HepG2 (cell line): ENCODE measurements around the gene RTP3. TPM values are rescaled to one million over a fixed set of nuclear protein-coding genes. Genes with fewer than 3 reads are reported as not detected.

ENCODE experiments used
- ATAC-seq: fragments of 200-7000 bp; cut with Tn5 transposase; 3 replicates; pipeline ENCODE4 v1.9.1; 2020; ENCODE audit warnings: mild to moderate bottlenecking, moderate library complexity
- BruUV-seq: library from RNA; stranded (reverse); fragments of 400-500 nt; replicated peaks from 2 replicates; lab custom pipeline; 2021; lab: Mats Ljungman, UMichigan
- CTCF ChIA-PET: fragments of 300-600 bp; formaldehyde crosslinking; extraction: SDS; loops from one replicate; lab custom pipeline; 2021; ENCODE audit warnings: low total read pairs, inconsistent platforms, low intra/inter-chr PET ratio; lab: Yijun Ruan, JAX
- POLR2A ChIA-PET: fragments of 350-600 bp; sonication (Branson Sonifier 250); formaldehyde crosslinking; loops from one replicate; lab custom pipeline; 2020; ENCODE audit warnings: antibody characterized with exemption, inconsistent platforms; lab: Yijun Ruan, JAX
- DNase-seq: peaks from one replicate; pipeline ENCODE4 v3.0.0-alpha.2; 2015; ENCODE audit warnings: low spot score
- FAIRE-seq: peaks from 3 replicates; lab custom pipeline; 2011; peaks lifted over from hg19 to GRCh38; lab: Jason Lieb, UNC
- H2AFZ ChIP-seq: one replicate; pipeline ENCODE4 v1.6.1; 2011; ENCODE audit warnings: low read length, inconsistent platforms
- H3K27ac ChIP-seq: fragments of 300-600 bp; 3 replicates; pipeline ENCODE4 v1.8.0; 2011; ENCODE audit warnings: mixed run types, mild to moderate bottlenecking, mixed read lengths, low read length, inconsistent platforms; ENCODE audit not compliant: insufficient read depth; ENCODE audit errors: extremely low read length
- H3K27me3 ChIP-seq, 2 experiments: fragments of 200-600 bp in 1 of 2; 2 replicates in 1 of 2; 3 replicates in 1 of 2; pipeline versions ENCODE4 v1.6.0 to v1.8.0; 2011; ENCODE audit warnings: low read length in 2 of 2, mild to moderate bottlenecking in 2 of 2, moderate library complexity in 2 of 2, inconsistent platforms in 1 of 2; ENCODE audit not compliant: insufficient read depth in 2 of 2, control insufficient read depth in 1 of 2
- H3K36me3 ChIP-seq, 2 experiments: fragments of 200-600 bp in 1 of 2; replicated peaks in 1 of 2; 2 replicates in 1 of 2; 3 replicates in 1 of 2; pipeline versions ENCODE4 v1.5.1 to v1.8.0; 2011; ENCODE audit warnings: low read length in 2 of 2, inconsistent platforms in 1 of 2; ENCODE audit not compliant: insufficient read depth in 2 of 2, control insufficient read depth in 1 of 2
- H3K4me1 ChIP-seq: 2 replicates; pipeline ENCODE4 v1.5.1; 2012; ENCODE audit warnings: low read length, inconsistent platforms; ENCODE audit not compliant: insufficient read depth
- H3K4me2 ChIP-seq: 2 replicates; pipeline ENCODE4 v1.6.0; 2011; ENCODE audit warnings: low read depth, low read length, inconsistent platforms
- H3K4me3 ChIP-seq, 3 experiments: fragments of 200-600 bp in 1 of 3; sonication (generic), shearing (Covaris generic) in 1 of 3; replicated peaks in 1 of 3; 2 replicates each; pipeline ENCODE4 v1.5.1; 2011 to 2016; ENCODE audit warnings: low read length in 3 of 3, inconsistent platforms in 2 of 3, low read depth in 2 of 3, mild to moderate bottlenecking in 2 of 3, control low read depth in 1 of 3, mixed read lengths in 1 of 3; ENCODE audit not compliant: insufficient read depth in 1 of 3
- H3K79me2 ChIP-seq: one replicate; pipeline ENCODE4 v1.6.1; 2011; ENCODE audit warnings: low read length, inconsistent platforms; ENCODE audit not compliant: insufficient read depth
- H3K9ac ChIP-seq: 2 replicates; pipeline ENCODE4 v1.6.0; 2011; ENCODE audit warnings: mild to moderate bottlenecking, low read depth, low read length, inconsistent platforms; ENCODE audit not compliant: insufficient read depth
- H3K9me3 ChIP-seq: 2 replicates; pipeline ENCODE4 v1.5.1; 2012; ENCODE audit warnings: mild to moderate bottlenecking, low read length
- H4K20me1 ChIP-seq: 2 replicates; pipeline ENCODE4 v1.6.0; 2011; ENCODE audit warnings: inconsistent platforms, mild to moderate bottlenecking, low read length, moderate library complexity; ENCODE audit not compliant: insufficient read depth
- EEA1 ChIP-seq: sonication (generic); formaldehyde crosslinking; IDR thresholded peaks from 2 replicates; pipeline ENCODE4 v1.5.1; 2020; ENCODE audit warnings: mild to moderate bottlenecking, missing genetic modification reagents, borderline replicate concordance
- HMGA1 ChIP-seq: sonication (generic); formaldehyde crosslinking; conservative IDR thresholded peaks from 2 replicates; pipeline ENCODE4 v1.4.0; 2020; ENCODE audit warnings: missing genetic modification reagents
- KLF9 ChIP-seq: IDR thresholded peaks from 2 replicates; pipeline ENCODE4 v1.6.1; 2016; ENCODE audit warnings: low read depth
- MEF2D ChIP-seq: sonication (generic); formaldehyde crosslinking; IDR thresholded peaks from 2 replicates; pipeline ENCODE4 v1.5.1; 2020; ENCODE audit warnings: mild to moderate bottlenecking, missing genetic modification reagents
- MLX ChIP-seq: IDR thresholded peaks from 2 replicates; pipeline ENCODE4 v1.6.1; 2016
- MTA3 ChIP-seq: sonication (generic); formaldehyde crosslinking; IDR thresholded peaks from 2 replicates; pipeline ENCODE4 v1.4.0; 2020; ENCODE audit warnings: missing genetic modification reagents
- ZKSCAN1 ChIP-seq: fragments of 150-350 bp; IDR thresholded peaks from 2 replicates; pipeline ENCODE4 v1.6.1; 2014; ENCODE audit warnings: low read length
- ZNF280B ChIP-seq: sonication (generic); formaldehyde crosslinking; IDR thresholded peaks from 2 replicates; pipeline ENCODE4 v1.5.0; 2020; ENCODE audit warnings: missing genetic modification reagents, mild to moderate bottlenecking, borderline replicate concordance
- ZSCAN12 ChIP-seq: sonication (generic); formaldehyde crosslinking; IDR thresholded peaks from 2 replicates; pipeline ENCODE4 v1.9.0; 2021; ENCODE audit warnings: mild to moderate bottlenecking, missing genetic modification reagents
- ZSCAN22 ChIP-seq: sonication (generic); formaldehyde crosslinking; IDR thresholded peaks from 2 replicates; pipeline ENCODE4 v1.4.0; 2020; ENCODE audit warnings: mild to moderate bottlenecking, missing genetic modification reagents
- WGBS: methylation state at CpG from one replicate; pipeline ENCODE4 v1.1.6; 2017; ENCODE audit warnings: low lambda C conversion rate; 5-methylcytosine and 5-hydroxymethylcytosine counted together
- in situ Hi-C: cut with HindIII; loops from 2 replicates; pipeline ENCODE4 v1.10.0; 2017; ENCODE audit warnings: low pct_unique_long_range_greater_than_20kb; ENCODE audit not compliant: extremely low pct_ligation_motif_present
- intact Hi-C: fragments of 100-400 bp; cut with micrococcal nuclease; formaldehyde crosslinking; loops from one replicate; pipeline ENCODE4 v1.10.0; 2022; ENCODE audit not compliant: unreplicated experiment
- polyA plus RNA-seq, 8 experiments: library from polyadenylated mRNA; depleted of rRNA in 3 of 8; stranded (reverse) in 7 of 8; unstranded in 1 of 8; fragments of >200 nt; fragmentation: Illumina TruSeq in 4 of 8; extraction: Trizol in 4 of 8; gene quantifications; 2 replicates each; pipeline versions ENCODE4 v1.2.1 to v1.2.3, GENCODE V29; 2011 to 2016; ENCODE audit warnings: low read depth in 4 of 8, missing spikeins in 1 of 8, mixed read lengths in 1 of 8; ENCODE audit not compliant: insufficient read depth in 1 of 8
- total RNA-seq, 5 experiments: library from RNA; depleted of rRNA; stranded (reverse); fragments of >200 nt; fragmentation: Illumina TruSeq; extraction: Trizol; gene quantifications; 2 replicates each; pipeline ENCODE4 v1.2.3, GENCODE V29; 2016; ENCODE audit warnings: low read depth in 1 of 5

Gene RTP3
- total and polyA plus RNA-seq, 2 of the 13 experiments (the other 11 are each of a cell fraction or from before 2014, with no cell fraction given), result 0.09 TPM; not detected in 1

- intact Hi-C loops, result no loop called here
- H3K9ac ChIP-seq, result no peak overlapping the region
- no peaks in the 10 kb centered on the region for H3K27me3 ChIP-seq
- no peak for TF ChIP-seq EEA1 (CRISPR knock-in tag)
- no peak for TF ChIP-seq ZSCAN22 (CRISPR knock-in tag)
- no peak for TF ChIP-seq MLX (CRISPR knock-in tag)
- no peak for TF ChIP-seq HMGA1 (CRISPR knock-in tag)
- TF ChIP-seq KLF9 (CRISPR knock-in tag), result no peak
- no peak for TF ChIP-seq ZKSCAN1
- no peak for TF ChIP-seq MTA3 (CRISPR knock-in tag)
- TF ChIP-seq ZSCAN12 (CRISPR knock-in tag), result no peak
- no peak for TF ChIP-seq MEF2D
- TF ChIP-seq ZNF280B (CRISPR knock-in tag), result no peak
- no peaks in the 10 kb centered on the region for H3K9me3 ChIP-seq
- H3K36me3 ChIP-seq, result no peaks in the 10 kb centered on the region
- DNase-seq (no peak), FAIRE-seq (no peak), ATAC-seq (no peak)
- no peak overlapping the region for H3K27ac ChIP-seq
- BruUV-seq, result no TSS peak
- H4K20me1 ChIP-seq, result no peaks in the 10 kb centered on the region
- no peak overlapping the region for H2AFZ ChIP-seq
- no peak overlapping the region for H3K4me3 ChIP-seq
- no peaks in the 10 kb centered on the region for H3K4me1 ChIP-seq
- ChIA-PET CTCF (no interaction called here), POLR2A (no interaction called here)
- H3K79me2 ChIP-seq, result no peaks in the 10 kb centered on the region
- WGBS, result 90% methylated on average over 2 of the region's 2 CpGs
- in situ Hi-C loops, result no loop called here
- no peak overlapping the region for H3K4me2 ChIP-seq
Observed at GRCh38 chr3:46523556-46523955, 25.8 kb downstream of the RTP3 start.
